ENCODE measurements around the gene PWP1. TPM values are rescaled to one million over a fixed set of nuclear protein-coding genes. Genes with fewer than 3 reads are reported as not detected.

The PWP1 gene
- total RNA-seq, 1 donor from 2014 or later, result 92.1 TPM

- no peak overlapping the region for H3K4me3 ChIP-seq (ENCODE audit: low read depth, low read length)
- FAIRE-seq, result no peak
- TF ChIP-seq CTCF (IDR thresholded peaks at IDR 0.05; ENCODE audit: insufficient read depth, low read length, severe bottlenecking), result no peak
- DNase-seq (ENCODE audit: low read depth), result peak; percentile 75
- no peaks in the 10 kb centered on the region for H3K27me3 ChIP-seq (ENCODE audit: control insufficient read depth, insufficient read depth, low read length)
- peaks cover 17% of the 10 kb centered on the region for H3K36me3 ChIP-seq (ENCODE audit: control insufficient read depth, insufficient read depth, low read length)
Observed at GRCh38 chr12:107748472-107748871, 62.9 kb downstream of the PWP1 start.

GRCh38 chr12:107749083-107749482 lies 63.5 kb downstream of the PWP1 start:
- H3K4me3 ChIP-seq (ENCODE audit: low read depth, low read length), result no peak overlapping the region
- no peak for FAIRE-seq
- no peaks in the 10 kb centered on the region for H3K27me3 ChIP-seq (ENCODE audit: control insufficient read depth, insufficient read depth, low read length)
- TF ChIP-seq CTCF (IDR thresholded peaks at IDR 0.05; ENCODE audit: insufficient read depth, low read length, severe bottlenecking), result no peak
- DNase-seq (ENCODE audit: low read depth), result peak; percentile 71
- peaks cover 17% of the 10 kb centered on the region for H3K36me3 ChIP-seq (ENCODE audit: control insufficient read depth, insufficient read depth, low read length)

- FAIRE-seq, result no peak
- Histone ChIP-seq H3K4me3 (ENCODE audit: low read depth, low read length) (peak overlapping the region; percentile 57), H3K27me3 (ENCODE audit: control insufficient read depth, insufficient read depth, low read length) (no peaks in the 10 kb centered on the region), H3K36me3 (ENCODE audit: control insufficient read depth, insufficient read depth, low read length) (peaks cover 9% of the 10 kb centered on the region)
- DNase-seq (ENCODE audit: low read depth), result peak; percentile 88
- no peak for TF ChIP-seq CTCF (IDR thresholded peaks at IDR 0.05; ENCODE audit: insufficient read depth, low read length, severe bottlenecking)
Observed at GRCh38 chr12:107759410-107759809, 73.8 kb downstream of the PWP1 start.

GRCh38 chr12:107760207-107760808 lies 74.7 kb downstream of the PWP1 start:
- Histone ChIP-seq H3K4me3 (ENCODE audit: low read depth, low read length) (peak overlapping the region; percentile 57), H3K27me3 (ENCODE audit: control insufficient read depth, insufficient read depth, low read length) (no peaks in the 10 kb centered on the region), H3K36me3 (ENCODE audit: control insufficient read depth, insufficient read depth, low read length) (peaks cover 7% of the 10 kb centered on the region)
- no peak for TF ChIP-seq CTCF (IDR thresholded peaks at IDR 0.05; ENCODE audit: insufficient read depth, low read length, severe bottlenecking)
- FAIRE-seq (no peak), DNase-seq (ENCODE audit: low read depth) (peak; percentile 8)

- no peak for FAIRE-seq
- Histone ChIP-seq H3K36me3 (ENCODE audit: control insufficient read depth, insufficient read depth, low read length) (peaks cover 6% of the 10 kb centered on the region), H3K4me3 (ENCODE audit: low read depth, low read length) (peak within 1 kb of the TSS; percentile 57), H3K27me3 (ENCODE audit: control insufficient read depth, insufficient read depth, low read length) (no peaks in the 10 kb centered on the region)
- no peak for TF ChIP-seq CTCF (IDR thresholded peaks at IDR 0.05; ENCODE audit: insufficient read depth, low read length, severe bottlenecking)
- peak; percentile 82 for DNase-seq (ENCODE audit: low read depth)
Observed at GRCh38 chr12:107760809-107761501, 75.4 kb downstream of the PWP1 start, which contains the start of gene PRDM4. Gene PRDM4, minus strand, starts transcription at chr12:107761137. Its CDS starts 622 bp downstream, at chr12:107760515.

Data from bronchial epithelial cell (primary cell).